Measurements from ENCODE around the gene NFE2L3.
A peak's percentile ranks its signal among the peaks of the same experiment; 100 is the strongest.
"Not testable (repeated sequence)": the region's sequence is repeated elsewhere in the genome, so short reads cannot be mapped to it uniquely, and the experiment has no call there.

The NFE2L3 gene

GRCh38 chr7:26117142-26117807 lies 34.7 kb upstream of the NFE2L3 start:
- Histone ChIP-seq H3K4me2 (ENCODE audit: low read length) (peak overlapping the region; percentile 21; the same call in 1 of the 2 replicates), H3K9me3 (ENCODE audit: low read length) (no peaks in the 10 kb centered on the region), H3K27me3 (ENCODE audit: insufficient read depth, low read length) (no peaks in the 10 kb centered on the region), H3K4me1 (ENCODE audit: insufficient read depth, low read length, severe bottlenecking) (peaks cover 22% of the 10 kb centered on the region), H3K79me2 (ENCODE audit: insufficient read depth, low read length) (no peaks in the 10 kb centered on the region), H3K9ac (ENCODE audit: low read length) (no peak overlapping the region; the same call in 1 of the 2 replicates), H3K36me3 (ENCODE audit: insufficient read depth, low read length) (no peaks in the 10 kb centered on the region), H3K4me3 (ENCODE audit: low read depth, low read length, poor library complexity, severe bottlenecking) (no peak overlapping the region), H3K9me2 (ENCODE audit: low read depth, low read length) (no peaks in the 10 kb centered on the region), H3F3A (ENCODE audit: insufficient read depth, low read length) (peaks cover 6% of the 10 kb centered on the region; the same call in 1 of the 2 replicates), H3K27ac (ENCODE audit: low read depth, low read length, poor library complexity, severe bottlenecking) (peak overlapping the region; percentile 64), H4K20me1 (ENCODE audit: insufficient read depth, low read length) (no peaks in the 10 kb centered on the region), H2AFZ (ENCODE audit: low read length) (no peak overlapping the region)
- TF ChIP-seq CTCF (IDR thresholded peaks at IDR 0.05; ENCODE audit: low read length): no peak
- TF ChIP-seq EZH2 (IDR thresholded peaks at IDR 0.05; ENCODE audit: borderline replicate concordance, low read length): no peak

DNA sequence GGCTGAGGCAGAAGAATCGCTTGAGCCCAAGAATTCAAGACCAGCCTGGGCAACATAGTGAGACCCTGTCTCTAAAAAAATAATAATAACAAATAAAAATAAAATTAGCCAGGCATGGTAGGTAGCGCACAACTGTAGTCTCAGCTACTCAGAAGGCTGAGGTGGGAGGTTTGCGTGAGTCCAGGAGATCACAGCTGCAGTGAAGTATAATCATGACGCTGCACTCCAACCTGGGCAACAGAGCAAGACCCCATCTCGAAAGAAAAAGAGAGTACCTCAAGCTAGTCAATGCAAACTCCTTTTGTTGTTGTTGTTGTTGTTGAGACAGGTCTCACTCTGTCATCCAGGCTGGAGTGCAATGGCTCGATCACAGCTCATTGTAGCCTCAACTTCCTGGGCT lies 34.0 kb upstream of the NFE2L3 start:
- Histone ChIP-seq H3K9ac (ENCODE audit: low read length) (no peak overlapping the region), H4K20me1 (ENCODE audit: insufficient read depth, low read length) (no peaks in the 10 kb centered on the region), H3K27me3 (ENCODE audit: insufficient read depth, low read length) (no peaks in the 10 kb centered on the region), H2AFZ (ENCODE audit: low read length) (no peak overlapping the region), H3K4me2 (ENCODE audit: low read length) (no peak overlapping the region), H3F3A (ENCODE audit: insufficient read depth, low read length) (peaks cover 6% of the 10 kb centered on the region; the same call in 1 of the 2 replicates), H3K9me3 (ENCODE audit: low read length) (no peaks in the 10 kb centered on the region), H3K27ac (ENCODE audit: low read depth, low read length, poor library complexity, severe bottlenecking) (peak overlapping the region; percentile 64), H3K4me1 (ENCODE audit: insufficient read depth, low read length, severe bottlenecking) (peaks cover 22% of the 10 kb centered on the region), H3K4me3 (ENCODE audit: low read depth, low read length, poor library complexity, severe bottlenecking) (no peak overlapping the region), H3K36me3 (ENCODE audit: insufficient read depth, low read length) (no peaks in the 10 kb centered on the region), H3K9me2 (ENCODE audit: low read depth, low read length) (no peaks in the 10 kb centered on the region), H3K79me2 (ENCODE audit: insufficient read depth, low read length) (no peaks in the 10 kb centered on the region)
- TF ChIP-seq EZH2 (IDR thresholded peaks at IDR 0.05; ENCODE audit: borderline replicate concordance, low read length) (no peak), CTCF (IDR thresholded peaks at IDR 0.05; ENCODE audit: low read length) (no peak)

- no peak overlapping the region for H3K27ac ChIP-seq (ENCODE audit: low read depth, low read length, poor library complexity, severe bottlenecking)
- H3K4me2 ChIP-seq (ENCODE audit: low read length): no peak overlapping the region
- no peaks in the 10 kb centered on the region for H3K79me2 ChIP-seq (ENCODE audit: insufficient read depth, low read length)
- H3K27me3 ChIP-seq (ENCODE audit: insufficient read depth, low read length): no peaks in the 10 kb centered on the region
- no peaks in the 10 kb centered on the region for H3K9me3 ChIP-seq (ENCODE audit: low read length)
- no peaks in the 10 kb centered on the region for H4K20me1 ChIP-seq (ENCODE audit: insufficient read depth, low read length)
- H3K36me3 ChIP-seq (ENCODE audit: insufficient read depth, low read length): no peaks in the 10 kb centered on the region; the same call in 1 of the 2 replicates
- no peaks in the 10 kb centered on the region for H3F3A ChIP-seq (ENCODE audit: insufficient read depth, low read length)
- no peak overlapping the region for H2AFZ ChIP-seq (ENCODE audit: low read length)
- H3K9ac ChIP-seq (ENCODE audit: low read length): no peak overlapping the region
- H3K4me3 ChIP-seq (ENCODE audit: low read depth, low read length, poor library complexity, severe bottlenecking): no peak overlapping the region
- no peak for TF ChIP-seq EZH2 (IDR thresholded peaks at IDR 0.05; ENCODE audit: borderline replicate concordance, low read length)
- no peak for TF ChIP-seq CTCF (IDR thresholded peaks at IDR 0.05; ENCODE audit: low read length)
- H3K9me2 ChIP-seq (ENCODE audit: low read depth, low read length): no peaks in the 10 kb centered on the region
- H3K4me1 ChIP-seq (ENCODE audit: insufficient read depth, low read length, severe bottlenecking): peaks cover 21% of the 10 kb centered on the region
These were observed 29.3 kb upstream of the NFE2L3 start for GRCh38 chr7:26122745-26123144.

GRCh38 chr7:26124775-26125174 lies 27.2 kb upstream of the NFE2L3 start:
- H3K27me3 ChIP-seq (ENCODE audit: insufficient read depth, low read length); H3K36me3 ChIP-seq (ENCODE audit: insufficient read depth, low read length); H3K4me3 ChIP-seq (ENCODE audit: low read depth, low read length, poor library complexity, severe bottlenecking); H3K4me2 ChIP-seq (ENCODE audit: low read length); H2AFZ ChIP-seq (ENCODE audit: low read length); H3F3A ChIP-seq (ENCODE audit: insufficient read depth, low read length); H3K9me3 ChIP-seq (ENCODE audit: low read length); H3K9me2 ChIP-seq (ENCODE audit: low read depth, low read length); H3K27ac ChIP-seq (ENCODE audit: low read depth, low read length, poor library complexity, severe bottlenecking); H4K20me1 ChIP-seq (ENCODE audit: insufficient read depth, low read length); H3K9ac ChIP-seq (ENCODE audit: low read length); H3K79me2 ChIP-seq (ENCODE audit: insufficient read depth, low read length): not testable (repeated sequence)
- peaks cover 22% of the 10 kb centered on the region for H3K4me1 ChIP-seq (ENCODE audit: insufficient read depth, low read length, severe bottlenecking)
